ENCODE measurements around the gene IGF2. TPM values are rescaled to one million over a fixed set of nuclear protein-coding genes. Genes with fewer than 3 reads are reported as not detected.

IGF2 gene
- polyA plus RNA-seq, 1 donor (not counting 4 experiments of a cell fraction or from before 2014, with no cell fraction given), result not detected

- Histone ChIP-seq H3K4me1 (ENCODE audit: control insufficient read depth, extremely low read depth, insufficient read depth, low read length) (no peaks in the 10 kb centered on the region), H3K27me3 (ENCODE audit: control insufficient read depth, extremely low read depth, insufficient read depth, low read length) (no peaks in the 10 kb centered on the region)
- no peak for FAIRE-seq
These were observed 25.8 kb upstream of the IGF2 start for GRCh38 chr11:2164861-2165555.

DNA sequence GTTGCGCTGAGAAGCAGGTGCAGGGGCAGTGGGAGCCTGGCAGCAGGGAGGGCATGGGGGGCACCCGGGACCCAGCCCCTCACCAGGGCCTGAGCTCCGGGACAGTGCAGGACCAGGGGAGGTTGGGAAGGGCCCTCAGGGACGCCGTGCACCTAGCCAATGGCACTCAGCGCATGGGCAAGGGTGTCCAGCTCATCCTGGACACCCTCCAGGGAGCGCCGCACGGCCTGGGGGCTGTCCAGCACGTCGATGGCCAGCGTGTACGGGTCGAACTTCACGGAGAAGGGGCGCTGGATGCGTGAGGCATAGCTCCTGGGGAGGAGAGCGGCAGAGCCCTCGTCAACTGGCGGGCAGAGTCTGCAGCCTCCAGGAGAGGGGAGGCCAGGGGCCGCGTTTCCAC lies 24.9 kb upstream of the IGF2 start:
- no peaks in the 10 kb centered on the region for H3K9me1 ChIP-seq (ENCODE audit: control insufficient read depth, extremely low read depth, insufficient read depth, low read length)
- H3K9me3 ChIP-seq (ENCODE audit: control insufficient read depth, low read depth, low read length), result no peaks in the 10 kb centered on the region
- dilution Hi-C loops (cut with MboI; ENCODE audit: extremely low pct_ligation_motif_present, low sequenced_read_pairs), result no loop called here
- H3K27me3 ChIP-seq (ENCODE audit: control insufficient read depth, extremely low read depth, insufficient read depth, low read length), result no peaks in the 10 kb centered on the region
- no peaks in the 10 kb centered on the region for H3K4me1 ChIP-seq (ENCODE audit: control insufficient read depth, extremely low read depth, insufficient read depth, low read length)
- no peak overlapping the region for H3K9ac ChIP-seq (ENCODE audit: control insufficient read depth, extremely low read depth, insufficient read depth, low read length)
- no peak overlapping the region for H3K4me2 ChIP-seq (ENCODE audit: control insufficient read depth, extremely low read depth, insufficient read depth, low read depth, low read length)
- no peak overlapping the region for H3K4me3 ChIP-seq (ENCODE audit: control insufficient read depth in 2 of 3, extremely low read depth in 1 of 3, insufficient read depth in 2 of 3, low read depth in 1 of 3, low read length in 3 of 3)
- TF ChIP-seq EZH2 (IDR thresholded peaks at IDR 0.05; ENCODE audit: low read length), result no peak
- TF ChIP-seq, protein P1, sequence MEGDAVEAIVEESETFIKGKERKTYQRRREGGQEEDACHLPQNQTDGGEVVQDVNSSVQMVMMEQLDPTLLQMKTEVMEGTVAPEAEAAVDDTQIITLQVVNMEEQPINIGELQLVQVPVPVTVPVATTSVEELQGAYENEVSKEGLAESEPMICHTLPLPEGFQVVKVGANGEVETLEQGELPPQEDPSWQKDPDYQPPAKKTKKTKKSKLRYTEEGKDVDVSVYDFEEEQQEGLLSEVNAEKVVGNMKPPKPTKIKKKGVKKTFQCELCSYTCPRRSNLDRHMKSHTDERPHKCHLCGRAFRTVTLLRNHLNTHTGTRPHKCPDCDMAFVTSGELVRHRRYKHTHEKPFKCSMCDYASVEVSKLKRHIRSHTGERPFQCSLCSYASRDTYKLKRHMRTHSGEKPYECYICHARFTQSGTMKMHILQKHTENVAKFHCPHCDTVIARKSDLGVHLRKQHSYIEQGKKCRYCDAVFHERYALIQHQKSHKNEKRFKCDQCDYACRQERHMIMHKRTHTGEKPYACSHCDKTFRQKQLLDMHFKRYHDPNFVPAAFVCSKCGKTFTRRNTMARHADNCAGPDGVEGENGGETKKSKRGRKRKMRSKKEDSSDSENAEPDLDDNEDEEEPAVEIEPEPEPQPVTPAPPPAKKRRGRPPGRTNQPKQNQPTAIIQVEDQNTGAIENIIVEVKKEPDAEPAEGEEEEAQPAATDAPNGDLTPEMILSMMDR (optimal IDR thresholded peaks at IDR 0.05 in 1 of 3, IDR thresholded peaks at IDR 0.05 in 1 of 3, conservative IDR thresholded peaks at IDR 0.05 in 1 of 3; ENCODE audit: extremely low read depth in 1 of 3, insufficient read depth in 2 of 3, low read length in 3 of 3), result no peak
- FAIRE-seq (no peak), DNase-seq (ENCODE audit: low read depth, low spot score) (no peak)
- no peak overlapping the region for H2AFZ ChIP-seq (ENCODE audit: control insufficient read depth, low read length)
- no peaks in the 10 kb centered on the region for H3K79me2 ChIP-seq (ENCODE audit: control insufficient read depth, insufficient read depth, low read length)
- H3K36me3 ChIP-seq (ENCODE audit: control insufficient read depth in 2 of 2, extremely low read depth in 1 of 2, insufficient read depth in 2 of 2, low read length in 2 of 2), result no peaks in the 10 kb centered on the region
- no peak overlapping the region for H3K27ac ChIP-seq (ENCODE audit: control insufficient read depth, insufficient read depth, low read length)
- H4K20me1 ChIP-seq (ENCODE audit: control insufficient read depth, extremely low read depth, insufficient read depth, low read length), result no peaks in the 10 kb centered on the region

More at GRCh38 chr11:2164861-2165555, 25.8 kb upstream of the IGF2 start:
- Histone ChIP-seq H3K27ac (ENCODE audit: control insufficient read depth, insufficient read depth, low read length) (no peak overlapping the region), H3K9me3 (ENCODE audit: control insufficient read depth, low read depth, low read length) (no peaks in the 10 kb centered on the region), H3K79me2 (ENCODE audit: control insufficient read depth, insufficient read depth, low read length) (no peaks in the 10 kb centered on the region), H3K9me1 (ENCODE audit: control insufficient read depth, extremely low read depth, insufficient read depth, low read length) (no peaks in the 10 kb centered on the region), H2AFZ (ENCODE audit: control insufficient read depth, low read length) (no peak overlapping the region), H3K4me2 (ENCODE audit: control insufficient read depth, extremely low read depth, insufficient read depth, low read depth, low read length) (no peak overlapping the region), H3K9ac (ENCODE audit: control insufficient read depth, extremely low read depth, insufficient read depth, low read length) (no peak overlapping the region), H3K36me3 (ENCODE audit: control insufficient read depth in 2 of 2, extremely low read depth in 1 of 2, insufficient read depth in 2 of 2, low read length in 2 of 2) (no peaks in the 10 kb centered on the region), H3K4me3 (ENCODE audit: control insufficient read depth in 2 of 3, extremely low read depth in 1 of 3, insufficient read depth in 2 of 3, low read depth in 1 of 3, low read length in 3 of 3) (no peak overlapping the region), H4K20me1 (ENCODE audit: control insufficient read depth, extremely low read depth, insufficient read depth, low read length) (no peaks in the 10 kb centered on the region)
- TF ChIP-seq, protein P1 (optimal IDR thresholded peaks at IDR 0.05 in 1 of 3, IDR thresholded peaks at IDR 0.05 in 1 of 3, conservative IDR thresholded peaks at IDR 0.05 in 1 of 3; ENCODE audit: extremely low read depth in 1 of 3, insufficient read depth in 2 of 3, low read length in 3 of 3), result no peak
- TF ChIP-seq EZH2 (IDR thresholded peaks at IDR 0.05; ENCODE audit: low read length), result no peak
- no peak for DNase-seq (ENCODE audit: low read depth, low spot score)
- dilution Hi-C loops (cut with MboI; ENCODE audit: extremely low pct_ligation_motif_present, low sequenced_read_pairs), result no loop called here
